PC-3 (cell line): ENCODE data around the gene LAMA5. TPM values are rescaled to one million over a fixed set of nuclear protein-coding genes. Genes with fewer than 3 reads are reported as not detected.

Experiments used
- ATAC-seq: fragments of 200-7000 bp; cut with Tn5 transposase; 2 replicates; pipeline ENCODE4 v1.9.1; 2020; ENCODE audit warnings: mild to moderate bottlenecking, moderate library complexity
- BruUV-seq: library from RNA; stranded (reverse); fragments of 400-500 nt; replicated peaks from 2 replicates; lab custom pipeline; 2021; lab: Mats Ljungman, UMichigan
- CTCF ChIA-PET: fragments of 300-600 bp; sonication (Branson Sonifier 250); formaldehyde crosslinking; loops from one replicate; lab custom pipeline; 2022; ENCODE audit warnings: antibody characterized with exemption; lab: Charles Lee
- POLR2A ChIA-PET: fragments of 300-600 bp; sonication (Branson Sonifier 250); formaldehyde crosslinking; loops from one replicate; lab custom pipeline; 2022; ENCODE audit warnings: antibody characterized with exemption; ENCODE audit not compliant: unreplicated experiment; lab: Charles Lee
- DNase-seq: peaks from one replicate; pipeline ENCODE4 v3.0.0-alpha.2; 2015
- H2AFZ ChIP-seq: fragments of 300-600 bp; sonication (generic); 2 replicates; pipeline ENCODE4 v1.6.0; 2016; ENCODE audit warnings: antibody characterized with exemption, low read length
- H3F3A ChIP-seq: fragments of 300-600 bp; sonication (generic); one replicate; pipeline ENCODE4 v1.6.0; 2017; ENCODE audit warnings: antibody characterized with exemption, low read length, control low read depth, mild to moderate bottlenecking; ENCODE audit not compliant: unreplicated experiment
- H3K27ac ChIP-seq: fragments of 300-600 bp; sonication (generic); 2 replicates; pipeline ENCODE4 v1.5.1; 2016; ENCODE audit warnings: mild to moderate bottlenecking, low read length
- H3K27me3 ChIP-seq: fragments of 300-600 bp; sonication (generic); 2 replicates; pipeline ENCODE4 v1.6.1; 2016; ENCODE audit warnings: low read length, mixed read lengths
- H3K36me3 ChIP-seq: fragments of 300-600 bp; sonication (generic); 2 replicates; pipeline ENCODE4 v1.6.1; 2016; ENCODE audit warnings: low read depth, mixed run types, low read length, mixed read lengths
- H3K4me1 ChIP-seq: fragments of 300-600 bp; sonication (generic); 2 replicates; pipeline ENCODE4 v1.5.1; 2016; ENCODE audit warnings: low read length; ENCODE audit not compliant: insufficient read depth
- H3K4me2 ChIP-seq: fragments of 300-600 bp; sonication (generic); 2 replicates; pipeline ENCODE4 v1.6.0; 2016; ENCODE audit warnings: low read length
- H3K4me3 ChIP-seq: fragments of 300-600 bp; sonication (generic); 2 replicates; pipeline ENCODE4 v1.5.1; 2016; ENCODE audit warnings: mild to moderate bottlenecking, low read length, mixed read lengths
- H3K79me2 ChIP-seq: fragments of 300-600 bp; sonication (generic); 2 replicates; pipeline ENCODE4 v1.6.1; 2017; ENCODE audit warnings: low read length, mixed read lengths
- H3K9ac ChIP-seq: fragments of 300-600 bp; sonication (generic); 2 replicates; pipeline ENCODE4 v1.6.0; 2016; ENCODE audit warnings: mild to moderate bottlenecking, low read length
- H3K9me2 ChIP-seq: fragments of 300-600 bp; sonication (generic); replicated peaks from 2 replicates; pipeline ENCODE4 v1.6.1; 2016; ENCODE audit warnings: mixed run types, low read length, mixed read lengths
- H3K9me3 ChIP-seq: fragments of 300-600 bp; sonication (generic); 2 replicates; pipeline ENCODE4 v1.6.1; 2016; ENCODE audit warnings: low read length, mixed read lengths
- H4K20me1 ChIP-seq: fragments of 300-600 bp; sonication (generic); 2 replicates; pipeline ENCODE4 v1.6.1; 2016; ENCODE audit warnings: low read length, mixed read lengths
- CTCF ChIP-seq: fragments of 300-600 bp; sonication (generic); conservative IDR thresholded peaks from 2 replicates; pipeline ENCODE4 v1.5.1; 2017; ENCODE audit warnings: antibody characterized with exemption, low read depth, mild to moderate bottlenecking, low read length
- EZH2 ChIP-seq: fragments of 300-600 bp; sonication (generic); IDR thresholded peaks from one replicate; pipeline ENCODE4 v1.6.1; 2017; ENCODE audit warnings: antibody characterized with exemption, mild to moderate bottlenecking, low read length; ENCODE audit not compliant: unreplicated experiment
- EZH2phosphoT487 ChIP-seq: fragments of 300-600 bp; sonication (generic); IDR thresholded peaks from 2 replicates; pipeline ENCODE4 v1.6.1; 2018; ENCODE audit warnings: mild to moderate bottlenecking, antibody characterized with exemption, low read length, borderline replicate concordance
- intact Hi-C: fragments of 100-400 bp; cut with micrococcal nuclease; formaldehyde crosslinking; loops from 2 replicates; pipeline ENCODE4 v1.9.0; 2023
- total RNA-seq: library from RNA; depleted of rRNA; stranded (reverse); fragments of >200 nt; gene quantifications from 2 replicates; pipeline ENCODE4 v1.2.3, GENCODE V29; 2014

LAMA5 gene
- total RNA-seq, 1 experiment from 2014 or later: 196 TPM

- Histone ChIP-seq H2AFZ (no peak overlapping the region), H3F3A (no peaks in the 10 kb centered on the region), H3K79me2 (no peaks in the 10 kb centered on the region), H3K4me3 (no peak overlapping the region), H3K9me2 (no peaks in the 10 kb centered on the region), H3K4me1 (no peaks in the 10 kb centered on the region), H3K4me2 (no peak overlapping the region), H4K20me1 (no peaks in the 10 kb centered on the region), H3K9ac (no peak overlapping the region), H3K27me3 (no peaks in the 10 kb centered on the region), H3K27ac (no peak overlapping the region), H3K9me3 (no peaks in the 10 kb centered on the region), H3K36me3 (peaks cover 29% of the 10 kb centered on the region; the same call in 1 of the 2 replicates)
- POLR2A ChIA-PET: no interaction called here
- no TSS peak for BruUV-seq
- intact Hi-C loops: no loop called here
- TF ChIP-seq EZH2phosphoT487 (no peak), CTCF (no peak), EZH2 (no peak)
- ATAC-seq (no peak), DNase-seq (no peak)
- CTCF ChIA-PET: no interaction called here
Observed at GRCh38 chr20:62282103-62282502, 85.0 kb downstream of the LAMA5 start.

- no peak for TF ChIP-seq EZH2
- TF ChIP-seq EZH2phosphoT487: no peak
- no peak for TF ChIP-seq CTCF
- ChIA-PET CTCF (no interaction called here), POLR2A (no interaction called here)
- H3K27me3 ChIP-seq: no peaks in the 10 kb centered on the region
- H3K9me2 ChIP-seq: no peaks in the 10 kb centered on the region
- no peak overlapping the region for H3K4me2 ChIP-seq
- no peaks in the 10 kb centered on the region for H3F3A ChIP-seq
- H3K36me3 ChIP-seq: peaks cover 29% of the 10 kb centered on the region; the same call in 1 of the 2 replicates
- H3K27ac ChIP-seq: no peak overlapping the region
- no peaks in the 10 kb centered on the region for H4K20me1 ChIP-seq
- no peaks in the 10 kb centered on the region for H3K79me2 ChIP-seq
- intact Hi-C loops: no loop called here
- H3K4me1 ChIP-seq: no peaks in the 10 kb centered on the region
- no peaks in the 10 kb centered on the region for H3K9me3 ChIP-seq
- H3K4me3 ChIP-seq: no peak overlapping the region
- no peak overlapping the region for H3K9ac ChIP-seq
- no peak for ATAC-seq
- BruUV-seq: no TSS peak
- no peak for DNase-seq
- H2AFZ ChIP-seq: no peak overlapping the region
Observed at GRCh38 chr20:62281161-62281933, 85.8 kb downstream of the LAMA5 start.

GRCh38 chr20:62280303-62280702, 86.8 kb downstream of the LAMA5 start:
- TF ChIP-seq CTCF: no peak
- no peak for TF ChIP-seq EZH2
- no peak for TF ChIP-seq EZH2phosphoT487
- no peak overlapping the region for H3K4me3 ChIP-seq
- H3K4me1 ChIP-seq: no peaks in the 10 kb centered on the region
- DNase-seq (no peak), ATAC-seq (no peak)
- no peaks in the 10 kb centered on the region for H3K9me2 ChIP-seq
- no peaks in the 10 kb centered on the region for H3K9me3 ChIP-seq
- POLR2A ChIA-PET: no interaction called here
- H3K36me3 ChIP-seq: peaks cover 29% of the 10 kb centered on the region; the same call in 1 of the 2 replicates
- no peaks in the 10 kb centered on the region for H3F3A ChIP-seq
- H2AFZ ChIP-seq: no peak overlapping the region
- H3K27ac ChIP-seq: no peak overlapping the region
- H3K79me2 ChIP-seq: no peaks in the 10 kb centered on the region
- no peak overlapping the region for H3K4me2 ChIP-seq
- no TSS peak for BruUV-seq
- H3K9ac ChIP-seq: no peak overlapping the region
- H3K27me3 ChIP-seq: no peaks in the 10 kb centered on the region
- H4K20me1 ChIP-seq: no peaks in the 10 kb centered on the region
- CTCF ChIA-PET: no interaction called here
- intact Hi-C loops: no loop called here
